ENCODE measurements around the gene NFIC.

The NFIC gene

GRCh38 chr19:3433313-3433712 is 66.9 kb downstream of the NFIC start:
- H3K4me3 ChIP-seq (ENCODE audit: low read depth in 1 of 2, low read length in 1 of 2) = no peak overlapping the region
- no peak overlapping the region for H3K27ac ChIP-seq
- no peaks in the 10 kb centered on the region for H3K27me3 ChIP-seq
- no peak for TF ChIP-seq CTCF (IDR thresholded peaks at IDR 0.05)
- H3K9me3 ChIP-seq = no peaks in the 10 kb centered on the region
- H3K4me1 ChIP-seq (ENCODE audit: control insufficient read depth in 1 of 2, insufficient read depth in 1 of 2, low read depth in 1 of 2, low read length in 1 of 2) = peaks cover 27 to 33% of the 10 kb centered on the region in 2 experiments
- peaks cover 42% of the 10 kb centered on the region for H3K36me3 ChIP-seq

- H3K4me3 ChIP-seq (ENCODE audit: low read depth in 1 of 2, low read length in 1 of 2) = no peak overlapping the region
- peaks cover 46% of the 10 kb centered on the region for H3K36me3 ChIP-seq
- no peaks in the 10 kb centered on the region for H3K9me3 ChIP-seq
- no peak for TF ChIP-seq CTCF (IDR thresholded peaks at IDR 0.05)
- peak overlapping the region; percentile 81 for H3K27ac ChIP-seq
- peaks cover 21 to 27% of the 10 kb centered on the region in 2 experiments for H3K4me1 ChIP-seq (ENCODE audit: control insufficient read depth in 1 of 2, insufficient read depth in 1 of 2, low read depth in 1 of 2, low read length in 1 of 2)
- no peaks in the 10 kb centered on the region for H3K27me3 ChIP-seq
Observed at GRCh38 chr19:3433805-3434540, 67.6 kb downstream of the NFIC start.

GRCh38 chr19:3434630-3435553 is 68.5 kb downstream of the NFIC start:
- peak overlapping the region; percentile 68 to 72 for H3K4me3 ChIP-seq (ENCODE audit: low read depth in 1 of 2, low read length in 1 of 2)
- H3K27ac ChIP-seq = peak overlapping the region; percentile 81
- H3K36me3 ChIP-seq = peaks cover 46% of the 10 kb centered on the region
- no peaks in the 10 kb centered on the region for H3K9me3 ChIP-seq
- peak; percentile 51 for TF ChIP-seq CTCF (IDR thresholded peaks at IDR 0.05)
- peaks cover 13 to 18% of the 10 kb centered on the region in 2 experiments for H3K4me1 ChIP-seq (ENCODE audit: control insufficient read depth in 1 of 2, insufficient read depth in 1 of 2, low read depth in 1 of 2, low read length in 1 of 2)
- no peaks in the 10 kb centered on the region for H3K27me3 ChIP-seq

GRCh38 chr19:3440082-3440481 is 73.7 kb downstream of the NFIC start:
- H3K4me1 ChIP-seq (ENCODE audit: control insufficient read depth in 1 of 2, insufficient read depth in 1 of 2, low read depth in 1 of 2, low read length in 1 of 2) = peaks cover 4 to 5% of the 10 kb centered on the region in 2 experiments
- peak; percentile 55 for TF ChIP-seq CTCF (IDR thresholded peaks at IDR 0.05)

GRCh38 chr19:3441089-3441985 is 75.0 kb downstream of the NFIC start:
- Histone ChIP-seq H3K4me1 (ENCODE audit: control insufficient read depth in 1 of 2, insufficient read depth in 1 of 2, low read depth in 1 of 2, low read length in 1 of 2) (no peaks in the 10 kb centered on the region), H3K27me3 (no peaks in the 10 kb centered on the region), H3K9me3 (no peaks in the 10 kb centered on the region), H3K4me3 (ENCODE audit: low read depth in 1 of 2, low read length in 1 of 2) (no peak overlapping the region), H3K27ac (no peak overlapping the region), H3K36me3 (peaks cover 63% of the 10 kb centered on the region)
- TF ChIP-seq CTCF (IDR thresholded peaks at IDR 0.05) = no peak

More at GRCh38 chr19:3440082-3440481, 73.7 kb downstream of the NFIC start:
- H3K9me3 ChIP-seq = no peaks in the 10 kb centered on the region
- no peak overlapping the region for H3K27ac ChIP-seq
- H3K4me3 ChIP-seq (ENCODE audit: low read depth in 1 of 2, low read length in 1 of 2) = no peak overlapping the region
- peaks cover 51% of the 10 kb centered on the region for H3K36me3 ChIP-seq
- H3K27me3 ChIP-seq = no peaks in the 10 kb centered on the region
